Progenitor cell of endocrine pancreas (in vitro differentiated cells): Measurements from ENCODE around the gene SLC7A14. TPM values are rescaled to one million over a fixed set of nuclear protein-coding genes. Genes with fewer than 3 reads are reported as not detected.

Experiments used
- DNase-seq: peaks from one replicate; pipeline ENCODE4 v3.0.0; 2021; ENCODE audit warnings: low spot score; ENCODE audit not compliant: unreplicated experiment
- H3K27ac Mint-ChIP-seq: 2 replicates; pipeline ENCODE4 v1.8.0; 2021; ENCODE audit warnings: mild to moderate bottlenecking, moderate library complexity, mixed read lengths
- H3K27me3 Mint-ChIP-seq: 2 replicates; pipeline ENCODE4 v1.8.0; 2021; ENCODE audit warnings: mixed read lengths
- H3K36me3 Mint-ChIP-seq: 2 replicates; pipeline ENCODE4 v1.8.0; 2022; ENCODE audit warnings: mixed read lengths; ENCODE audit not compliant: insufficient read depth
- H3K4me1 Mint-ChIP-seq: 2 replicates; pipeline ENCODE4 v1.8.0; 2021; ENCODE audit warnings: low read depth, mixed read lengths
- H3K4me3 Mint-ChIP-seq: 2 replicates; pipeline ENCODE4 v1.8.0; 2021; ENCODE audit warnings: low read depth, mild to moderate bottlenecking, moderate library complexity, mixed read lengths
- H3K9me3 Mint-ChIP-seq: 2 replicates; pipeline ENCODE4 v1.8.0; 2021; ENCODE audit warnings: low read depth, mixed read lengths
- total RNA-seq: library from RNA; stranded (reverse); gene quantifications from 2 replicates; pipeline ENCODE4 v1.2.1, GENCODE V29; 2021
- TF ChIP-seq, protein P1 (sequence below): fragments of 200-600 bp; sonication (generic); IDR thresholded peaks from one replicate; pipeline ENCODE4 v1.5.0; 2021; ENCODE audit warnings: antibody characterized with exemption, mild to moderate bottlenecking; ENCODE audit not compliant: unreplicated experiment

The SLC7A14 gene
- total RNA-seq, 1 donor from 2014 or later = 1.2 TPM

DNA sequence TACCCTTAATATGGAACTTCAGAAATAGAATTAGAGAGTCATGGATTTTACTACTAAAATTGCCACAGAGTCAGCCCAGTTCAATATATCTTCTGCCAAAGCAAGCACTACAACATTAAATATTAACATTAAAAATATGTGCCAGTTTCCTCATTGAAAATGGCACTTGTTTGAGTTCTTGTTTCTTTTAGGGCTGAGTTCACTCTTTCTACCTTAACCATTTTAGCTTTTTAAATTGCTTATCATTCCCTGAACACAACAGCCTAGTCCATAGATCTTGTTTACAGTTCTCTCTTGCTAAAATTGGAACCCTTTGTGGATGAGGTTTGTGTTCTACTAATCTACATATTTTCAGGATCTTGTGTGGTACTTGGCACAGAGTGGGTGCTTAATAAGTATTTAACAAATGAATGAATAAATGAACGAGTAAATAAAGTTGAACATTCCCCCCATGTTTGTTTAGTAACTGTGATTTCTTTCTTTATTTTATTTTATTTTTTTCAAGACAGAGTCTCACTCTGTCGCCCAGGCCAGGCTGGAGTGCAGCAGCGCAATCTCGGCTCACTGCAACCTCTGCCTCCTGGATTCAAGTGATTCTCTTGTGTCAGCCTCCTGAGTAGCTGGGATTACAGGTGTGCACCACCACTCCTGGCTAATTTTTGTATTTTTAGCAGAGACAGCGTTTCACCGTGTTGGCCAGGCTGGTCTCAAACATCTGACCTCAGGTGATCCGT lies 46.0 kb upstream of the SLC7A14 start:
- peaks cover 16% of the 10 kb centered on the region for H3K27me3 Mint-ChIP-seq
- no peak overlapping the region for H3K27ac Mint-ChIP-seq
- TF ChIP-seq, protein P1, sequence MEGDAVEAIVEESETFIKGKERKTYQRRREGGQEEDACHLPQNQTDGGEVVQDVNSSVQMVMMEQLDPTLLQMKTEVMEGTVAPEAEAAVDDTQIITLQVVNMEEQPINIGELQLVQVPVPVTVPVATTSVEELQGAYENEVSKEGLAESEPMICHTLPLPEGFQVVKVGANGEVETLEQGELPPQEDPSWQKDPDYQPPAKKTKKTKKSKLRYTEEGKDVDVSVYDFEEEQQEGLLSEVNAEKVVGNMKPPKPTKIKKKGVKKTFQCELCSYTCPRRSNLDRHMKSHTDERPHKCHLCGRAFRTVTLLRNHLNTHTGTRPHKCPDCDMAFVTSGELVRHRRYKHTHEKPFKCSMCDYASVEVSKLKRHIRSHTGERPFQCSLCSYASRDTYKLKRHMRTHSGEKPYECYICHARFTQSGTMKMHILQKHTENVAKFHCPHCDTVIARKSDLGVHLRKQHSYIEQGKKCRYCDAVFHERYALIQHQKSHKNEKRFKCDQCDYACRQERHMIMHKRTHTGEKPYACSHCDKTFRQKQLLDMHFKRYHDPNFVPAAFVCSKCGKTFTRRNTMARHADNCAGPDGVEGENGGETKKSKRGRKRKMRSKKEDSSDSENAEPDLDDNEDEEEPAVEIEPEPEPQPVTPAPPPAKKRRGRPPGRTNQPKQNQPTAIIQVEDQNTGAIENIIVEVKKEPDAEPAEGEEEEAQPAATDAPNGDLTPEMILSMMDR = no peak

DNA sequence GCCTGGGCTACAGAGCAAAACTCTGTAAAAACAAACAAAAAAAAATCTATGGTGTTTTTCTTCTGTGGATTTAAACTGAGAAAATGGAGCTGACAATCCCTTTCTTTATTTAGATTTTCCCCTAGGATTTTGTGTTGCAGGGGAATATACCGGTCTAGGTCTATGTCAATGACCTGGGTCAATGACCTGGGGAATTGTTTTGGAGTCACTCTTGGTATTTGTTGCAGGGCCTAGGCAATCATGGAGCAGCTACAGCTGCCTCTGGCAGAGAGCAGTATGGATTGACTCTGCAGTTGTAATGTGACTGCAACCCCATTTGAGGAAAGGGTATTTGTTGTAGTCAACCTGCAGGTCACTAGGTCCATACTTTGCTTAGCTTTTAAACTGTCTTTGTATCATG lies 37.6 kb upstream of the SLC7A14 start:
- no peak overlapping the region for H3K27ac Mint-ChIP-seq
- H3K9me3 Mint-ChIP-seq = peaks cover 14% of the 10 kb centered on the region
- no peaks in the 10 kb centered on the region for H3K36me3 Mint-ChIP-seq
- TF ChIP-seq, protein P1 = no peak
- no peak overlapping the region for H3K4me3 Mint-ChIP-seq
- no peaks in the 10 kb centered on the region for H3K27me3 Mint-ChIP-seq
- DNase-seq = no peak
- H3K4me1 Mint-ChIP-seq = peaks cover 2% of the 10 kb centered on the region

More for the DNA sequence above, 46.0 kb upstream of the SLC7A14 start:
- Mint-ChIP-seq H3K4me3 (no peak overlapping the region), H3K4me1 (peaks cover 1% of the 10 kb centered on the region), H3K9me3 (no peaks in the 10 kb centered on the region), H3K36me3 (no peaks in the 10 kb centered on the region)
- no peak for DNase-seq

DNA sequence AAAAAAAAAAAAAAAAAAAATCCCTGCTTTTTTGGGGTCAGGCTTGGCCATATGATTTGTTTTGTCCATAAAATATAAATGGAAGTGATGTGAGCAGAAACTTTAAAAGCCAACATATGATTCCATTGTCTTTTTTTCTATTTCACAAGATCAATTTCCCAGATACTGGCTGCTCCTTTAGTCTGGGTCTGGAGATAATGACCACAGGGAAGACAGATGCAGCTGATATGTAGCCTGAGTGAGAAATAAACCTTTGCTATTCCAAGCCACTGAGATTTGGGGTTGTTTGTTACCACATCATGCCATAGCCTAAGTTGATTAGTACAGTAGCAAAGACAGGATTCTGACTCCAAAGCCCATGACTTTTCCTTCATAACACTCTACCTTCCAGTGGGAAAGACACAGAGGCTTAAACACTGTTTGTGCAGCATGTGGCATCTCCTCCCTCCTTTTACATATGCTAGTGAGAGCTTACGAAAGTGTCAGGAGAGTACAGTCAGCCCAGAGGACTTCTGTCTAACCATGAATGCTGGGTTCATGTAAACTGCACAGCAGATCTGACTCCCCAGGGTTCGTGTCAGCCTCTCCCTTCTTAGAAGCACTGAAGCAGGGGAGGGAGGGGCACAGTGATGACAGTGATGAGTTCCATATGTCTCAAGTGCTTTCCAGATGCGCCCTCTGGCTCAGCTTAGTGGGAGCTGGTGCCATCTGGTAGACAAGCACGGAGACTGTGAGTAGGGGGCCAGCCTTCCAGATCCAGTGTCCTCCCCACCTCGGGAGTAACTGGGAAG lies 36.7 kb upstream of the SLC7A14 start:
- Mint-ChIP-seq H3K27ac (no peak overlapping the region), H3K4me1 (peaks cover 2% of the 10 kb centered on the region), H3K27me3 (no peaks in the 10 kb centered on the region), H3K4me3 (no peak overlapping the region), H3K36me3 (no peaks in the 10 kb centered on the region), H3K9me3 (peaks cover 18% of the 10 kb centered on the region)
- TF ChIP-seq, protein P1 = no peak
- DNase-seq = no peak

DNA sequence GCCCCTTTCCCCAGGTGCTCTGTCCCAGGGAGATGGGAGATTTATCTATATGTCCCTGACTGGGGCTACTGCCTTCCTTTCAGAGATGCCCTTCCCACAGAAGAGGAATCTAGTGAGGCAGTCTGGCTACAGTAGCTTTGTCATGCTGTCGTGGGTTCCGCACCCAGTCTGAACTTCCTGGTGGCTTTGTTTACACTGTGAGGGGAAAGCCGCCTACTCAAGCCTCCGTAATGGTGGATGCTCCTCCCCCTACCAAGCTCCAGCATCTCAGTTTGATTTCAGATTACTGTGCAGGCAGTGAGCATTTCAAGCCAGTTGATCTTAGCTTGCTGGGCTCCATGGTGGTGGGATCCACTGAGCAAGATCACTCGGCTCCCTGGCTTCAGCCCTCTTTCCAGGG lies 35.4 kb upstream of the SLC7A14 start:
- no peak overlapping the region for H3K27ac Mint-ChIP-seq
- H3K4me1 Mint-ChIP-seq = peaks cover 2% of the 10 kb centered on the region

More for the DNA sequence above, 35.4 kb upstream of the SLC7A14 start:
- H3K4me3 Mint-ChIP-seq = no peak overlapping the region
- H3K9me3 Mint-ChIP-seq = peaks cover 18% of the 10 kb centered on the region
- DNase-seq = no peak
- TF ChIP-seq, protein P1 = no peak
- H3K27me3 Mint-ChIP-seq = no peaks in the 10 kb centered on the region
- H3K36me3 Mint-ChIP-seq = no peaks in the 10 kb centered on the region
